ENCODE data around the gene STAC2.

STAC2 gene

DNA sequence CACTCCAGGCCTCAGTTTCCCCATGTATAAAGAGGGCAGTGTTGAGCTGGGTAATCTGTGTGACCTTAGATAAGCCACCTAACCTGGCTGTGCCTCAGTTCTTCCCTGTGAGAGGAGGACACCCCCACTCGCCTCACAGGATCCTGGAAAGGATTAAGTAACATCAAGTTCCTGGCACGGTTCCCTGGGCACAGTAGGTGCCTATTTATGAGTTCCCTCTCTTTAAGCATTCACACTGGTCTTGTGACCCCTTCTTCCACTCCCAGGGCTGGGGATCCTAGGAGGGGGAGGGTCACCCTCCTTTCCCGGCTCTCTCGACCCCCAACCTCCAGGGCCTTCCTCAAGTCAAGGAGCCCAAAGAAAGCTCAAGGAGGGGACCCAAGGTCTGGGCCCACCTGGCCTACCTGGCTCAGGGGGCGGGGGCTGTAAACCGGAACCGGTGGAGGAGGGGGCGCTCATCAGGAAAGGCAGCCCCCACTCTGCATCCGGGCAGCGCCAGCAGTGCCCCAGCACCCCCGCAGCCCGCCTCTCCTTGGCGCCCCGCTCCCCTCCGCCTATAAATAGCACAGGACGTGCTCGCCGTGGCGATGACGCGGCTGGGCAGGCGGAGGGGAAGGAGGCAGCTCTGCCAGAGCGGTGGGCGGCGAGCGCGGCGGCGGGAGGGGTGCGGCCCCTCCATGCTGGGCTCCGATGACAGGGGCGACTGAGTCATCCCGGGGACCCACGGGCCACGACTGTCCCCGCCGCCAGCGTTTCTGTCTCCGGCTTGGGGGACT, 16.2 kb downstream of the STAC2 start:
- DNase-seq: peak; percentile 74

DNA sequence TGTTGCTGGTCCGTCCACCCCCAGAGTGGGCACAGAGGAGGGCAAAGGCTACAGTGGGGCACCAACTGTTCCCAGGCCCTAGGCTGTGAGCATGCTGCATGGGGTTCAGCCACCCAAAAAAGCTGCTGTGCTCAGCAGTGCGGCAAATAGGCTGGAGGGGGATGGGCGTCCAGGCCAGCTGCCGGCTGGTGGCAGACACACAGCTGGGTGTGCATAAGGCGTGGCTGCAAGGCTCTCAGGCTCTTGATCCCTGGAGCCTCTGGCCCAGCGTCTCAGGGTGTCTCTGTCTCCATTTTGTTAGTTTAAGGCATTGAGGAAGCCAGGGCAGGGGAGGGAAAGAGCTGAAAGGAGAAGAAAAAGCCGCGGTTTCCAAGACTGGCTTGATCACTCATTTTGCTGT, 16.9 kb downstream of the STAC2 start:
- DNase-seq: no peak

GRCh38 chr17:39208136-39208535, 17.6 kb downstream of the STAC2 start:
- no peak for DNase-seq

DNA sequence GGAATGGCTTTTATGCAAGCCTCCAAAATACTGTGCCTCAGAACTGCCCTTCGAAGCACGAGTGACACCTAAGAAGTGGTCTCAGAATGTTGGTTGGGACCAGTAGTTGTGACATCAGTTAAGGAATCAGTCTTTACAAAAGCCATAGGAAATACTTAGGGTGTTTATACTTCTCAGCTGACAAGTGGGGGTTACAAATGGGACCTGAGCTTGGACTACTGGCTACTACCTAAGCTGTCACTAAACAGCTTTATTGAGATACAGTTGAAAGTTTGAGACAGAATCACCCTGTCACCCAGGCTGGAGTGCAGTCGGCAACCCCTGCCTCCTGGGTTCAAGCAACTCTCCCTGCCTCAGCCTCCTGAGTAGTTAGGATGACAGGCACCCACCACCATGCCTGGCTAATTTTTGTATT, 20.6 kb downstream of the STAC2 start:
- no peak for DNase-seq

DNA sequence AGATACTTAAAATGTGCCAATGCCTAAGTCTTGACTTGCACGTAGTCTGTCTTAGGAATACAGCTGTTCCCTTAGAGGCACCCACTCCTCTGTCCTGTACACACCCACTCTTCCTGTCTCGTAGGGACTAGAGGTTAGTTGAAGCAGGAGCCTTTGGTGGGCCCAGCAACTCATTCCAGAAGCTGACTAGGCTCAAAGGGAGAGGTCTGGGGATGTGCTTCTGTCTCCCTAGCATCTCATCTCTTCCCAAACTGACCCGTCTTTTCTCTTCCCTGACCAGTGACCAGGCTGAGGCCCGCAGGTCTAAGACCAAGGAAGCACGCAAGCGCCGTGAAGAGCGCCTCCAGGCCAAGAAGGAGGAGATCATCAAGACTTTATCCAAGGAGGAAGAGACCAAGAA, 21.5 kb downstream of the STAC2 start:
- no peak for DNase-seq

DNA sequence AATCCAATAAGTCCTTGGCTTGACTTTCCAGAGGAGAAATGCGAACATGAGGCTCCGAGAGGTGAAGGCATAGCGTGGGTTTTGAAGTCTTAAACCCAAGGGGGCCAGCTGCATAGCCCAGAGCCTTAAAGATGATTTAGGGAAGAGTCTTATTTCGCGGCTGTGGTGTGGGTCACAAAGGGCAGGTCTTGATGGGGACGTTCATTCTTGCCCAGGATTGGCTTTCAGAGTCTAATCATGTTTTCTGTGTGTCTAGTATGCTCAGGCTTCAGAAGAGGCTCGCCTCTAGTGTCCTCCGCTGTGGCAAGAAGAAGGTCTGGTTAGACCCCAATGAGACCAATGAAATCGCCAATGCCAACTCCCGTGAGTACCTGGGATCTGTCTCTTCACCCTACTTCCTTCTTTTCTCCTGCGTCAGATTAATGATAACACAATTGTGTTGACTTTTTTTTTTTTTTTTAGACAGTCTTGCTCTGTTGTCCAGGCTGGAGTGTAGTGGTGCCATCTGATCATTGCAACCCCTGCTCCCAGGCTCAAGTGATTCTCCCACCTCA, 24.7 kb downstream of the STAC2 start:
- DNase-seq: no peak

- peak; percentile 76 for DNase-seq
Measured at GRCh38 chr17:39200070-39200879, 25.5 kb downstream of the STAC2 start, which contains the start of gene RPL19. Gene RPL19, plus strand, starts transcription at chr17:39200283. Its CDS starts 62 bp downstream, at chr17:39200345.

- DNase-seq: peak; percentile 89
Measured at GRCh38 chr17:39199820-39200069, 26.0 kb downstream of the STAC2 start.

DNA sequence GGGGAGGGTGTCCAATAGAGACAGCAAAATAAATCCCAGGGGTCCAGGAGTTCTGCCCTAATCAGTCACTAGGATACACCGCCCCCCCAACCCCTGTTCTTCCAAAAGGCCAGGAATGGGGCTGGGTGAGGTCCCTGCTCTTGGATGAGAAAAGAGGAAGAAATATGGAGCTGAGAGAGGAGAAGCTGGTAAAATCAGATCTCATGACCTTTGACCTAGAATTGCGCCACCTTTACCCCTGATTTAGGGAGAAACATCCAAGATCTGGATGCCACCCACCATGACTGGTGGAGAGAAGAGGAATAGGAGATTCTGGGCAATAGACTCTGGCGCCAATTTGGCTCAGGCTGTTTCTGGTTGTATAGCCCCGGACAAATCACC, 27.6 kb downstream of the STAC2 start:
- no peak for DNase-seq

- peak; percentile 76 for DNase-seq
Measured at GRCh38 chr17:39197380-39198185, 28.2 kb downstream of the STAC2 start, which contains the start of gene CACNB1. Gene CACNB1, minus strand, starts transcription at chr17:39197669. Its CDS starts 174 bp downstream, at chr17:39197495.

GRCh38 chr17:39196808-39197291, 28.9 kb downstream of the STAC2 start:
- DNase-seq: no peak

DNA sequence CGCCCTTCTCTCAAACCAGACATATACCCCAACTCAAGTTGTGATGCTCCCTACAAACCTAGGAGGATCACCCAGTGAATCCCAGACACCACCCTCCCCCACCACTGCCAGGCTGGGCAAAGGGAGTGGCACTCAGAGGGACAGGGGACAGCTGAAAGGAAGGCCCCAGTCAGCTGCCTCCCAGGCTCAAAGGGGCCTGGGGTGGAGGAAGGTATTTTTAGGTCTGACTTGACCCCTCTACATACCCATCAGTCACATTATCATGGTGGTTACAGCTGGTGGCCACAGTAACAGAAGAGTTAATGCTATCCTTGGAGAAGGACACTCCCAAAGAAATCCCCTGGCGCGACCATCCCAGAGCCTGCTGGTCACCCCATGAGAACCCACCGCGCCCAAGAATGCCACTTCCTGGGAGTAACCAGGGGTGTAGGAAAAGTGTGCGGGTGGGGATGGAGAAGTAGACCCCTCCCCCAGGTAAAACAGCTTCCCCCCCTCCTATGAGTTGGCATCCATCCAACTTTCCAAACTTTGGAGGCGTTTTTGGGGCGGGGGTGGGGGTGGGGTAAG, 29.4 kb downstream of the STAC2 start:
- no peak for DNase-seq

DNA sequence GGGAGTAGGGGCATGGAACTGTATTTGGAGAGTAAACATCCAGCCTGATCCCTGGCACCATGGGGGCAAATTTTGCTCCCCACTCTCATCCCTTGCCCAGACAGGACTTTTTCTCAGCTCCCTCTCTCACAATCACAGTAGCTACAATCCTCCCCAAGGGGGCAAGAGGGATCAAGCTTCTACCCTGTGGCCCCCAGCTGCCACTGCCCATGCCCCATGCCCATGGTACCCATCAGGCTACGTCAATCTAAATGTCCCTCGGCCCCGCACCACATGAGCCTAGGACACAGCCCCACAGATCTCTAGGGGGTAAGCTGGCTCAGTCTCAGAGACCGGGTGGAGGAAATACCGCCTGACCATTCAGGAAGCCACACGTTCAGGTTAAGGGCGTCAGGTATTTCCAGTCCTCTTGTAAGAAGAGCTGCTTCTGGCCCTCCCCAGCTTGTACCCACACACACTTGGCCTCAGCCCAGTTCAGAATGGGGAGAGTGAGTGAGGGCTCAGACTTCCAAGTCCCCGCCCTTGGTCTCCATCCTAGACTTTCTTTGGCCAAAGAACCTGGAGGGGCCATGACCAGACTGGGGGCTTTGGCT, 30.1 kb downstream of the STAC2 start:
- DNase-seq: no peak

DNA sequence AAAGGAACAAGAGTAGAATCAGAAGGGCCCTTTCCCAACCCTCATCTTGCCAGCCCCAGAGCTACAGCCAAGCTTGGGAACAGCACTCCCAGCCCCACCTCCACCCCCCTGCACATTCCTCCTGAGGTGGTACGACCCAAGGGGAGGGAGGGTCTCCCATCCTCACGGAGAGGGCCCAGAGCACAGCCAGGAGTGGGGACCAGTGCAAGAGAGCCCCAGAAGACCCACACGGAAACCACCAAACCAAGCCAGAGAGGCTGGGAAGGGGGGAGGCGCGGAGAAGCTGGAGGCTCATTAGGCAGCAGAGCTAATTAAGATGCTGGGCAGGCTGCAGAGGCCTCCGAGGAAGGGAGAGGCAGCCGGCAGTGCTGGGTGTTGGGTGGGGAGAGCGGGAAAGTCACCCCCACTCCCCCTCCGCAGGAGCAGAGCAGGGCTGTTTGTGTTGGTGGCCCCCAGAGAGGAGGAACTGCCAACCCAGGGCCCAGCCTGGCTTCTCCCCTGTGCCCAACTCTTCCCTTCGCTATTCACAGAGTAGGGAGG, 30.7 kb downstream of the STAC2 start:
- no peak for DNase-seq

DNA sequence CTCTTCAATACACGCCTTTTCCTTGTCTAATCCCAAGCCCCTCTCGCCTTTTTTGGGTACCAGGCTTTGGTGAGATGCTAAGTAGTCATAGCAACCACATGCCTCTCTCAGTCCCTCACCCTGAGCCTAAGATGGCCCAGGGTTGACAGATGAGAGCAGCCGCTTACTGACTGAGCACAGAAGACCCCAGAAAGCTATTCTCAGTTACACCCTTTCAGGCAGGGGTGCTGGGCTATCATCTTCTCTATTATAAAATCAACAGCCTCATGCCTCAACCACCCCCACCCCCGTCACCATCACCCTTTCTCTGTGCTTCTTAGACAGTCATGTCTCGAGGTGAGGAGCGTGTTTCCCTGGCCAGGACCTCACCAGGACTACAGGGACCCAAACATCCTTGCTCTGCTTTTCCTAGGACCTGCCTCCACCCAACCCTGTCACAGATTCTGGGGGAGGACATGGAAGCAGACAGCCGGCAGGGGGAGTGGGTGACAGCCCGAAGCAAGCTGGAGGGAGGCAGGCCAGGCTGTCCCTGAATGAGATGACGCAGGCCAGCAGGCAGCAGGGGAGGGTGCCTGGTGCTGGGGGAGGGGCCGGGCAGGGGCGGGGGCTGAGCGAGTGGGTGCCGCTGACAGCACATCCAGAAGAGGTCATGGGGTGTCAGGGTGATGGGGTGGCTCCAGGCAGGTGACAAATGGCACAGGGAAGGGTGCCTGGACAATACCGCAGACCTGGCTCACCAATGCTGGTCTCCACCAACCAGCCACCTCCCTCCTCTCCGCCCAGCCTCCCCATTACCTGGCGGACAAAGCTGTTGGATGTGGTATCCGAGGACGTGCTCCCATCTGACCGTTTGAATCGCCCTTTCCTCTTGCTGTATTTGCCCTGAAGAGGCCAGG, 31.4 kb downstream of the STAC2 start:
- no peak for DNase-seq

DNA sequence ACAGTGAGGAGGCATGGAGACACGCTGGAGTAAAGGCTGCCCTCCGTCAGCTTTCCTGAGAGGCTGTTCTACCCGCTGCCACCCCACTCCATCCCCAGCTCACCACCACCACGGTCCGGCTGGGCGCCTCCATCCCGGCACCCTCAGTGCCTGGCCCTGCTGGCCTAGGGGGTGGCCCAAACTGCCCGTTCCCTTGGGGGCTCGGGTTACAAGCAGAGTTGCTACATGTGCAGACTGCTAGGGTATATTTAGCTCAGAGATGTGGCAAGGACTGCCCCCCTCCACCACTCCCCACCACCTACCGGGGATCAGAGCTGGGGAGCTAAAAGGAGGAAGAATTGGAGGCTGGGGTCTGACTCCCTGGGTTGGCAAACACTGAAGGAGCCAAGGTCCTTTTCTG, 32.4 kb downstream of the STAC2 start:
- DNase-seq: no peak

DNA sequence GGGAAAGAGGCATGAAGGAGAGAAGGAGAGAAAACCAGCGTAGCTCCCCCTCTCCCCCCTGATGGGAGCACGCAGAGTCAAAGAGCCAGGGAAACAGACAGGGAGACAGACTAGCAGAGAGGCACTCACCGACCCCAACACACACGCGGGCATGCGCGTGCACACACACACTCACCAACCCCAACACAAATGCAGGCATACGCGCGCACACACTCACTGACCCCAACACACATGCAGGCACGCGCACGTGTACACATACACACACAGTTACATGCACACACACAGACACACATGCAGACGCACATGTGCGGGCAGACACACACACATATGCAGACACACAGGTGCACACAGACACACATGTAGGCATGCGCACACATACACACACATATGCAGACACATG, 32.8 kb downstream of the STAC2 start:
- DNase-seq: no peak

DNA sequence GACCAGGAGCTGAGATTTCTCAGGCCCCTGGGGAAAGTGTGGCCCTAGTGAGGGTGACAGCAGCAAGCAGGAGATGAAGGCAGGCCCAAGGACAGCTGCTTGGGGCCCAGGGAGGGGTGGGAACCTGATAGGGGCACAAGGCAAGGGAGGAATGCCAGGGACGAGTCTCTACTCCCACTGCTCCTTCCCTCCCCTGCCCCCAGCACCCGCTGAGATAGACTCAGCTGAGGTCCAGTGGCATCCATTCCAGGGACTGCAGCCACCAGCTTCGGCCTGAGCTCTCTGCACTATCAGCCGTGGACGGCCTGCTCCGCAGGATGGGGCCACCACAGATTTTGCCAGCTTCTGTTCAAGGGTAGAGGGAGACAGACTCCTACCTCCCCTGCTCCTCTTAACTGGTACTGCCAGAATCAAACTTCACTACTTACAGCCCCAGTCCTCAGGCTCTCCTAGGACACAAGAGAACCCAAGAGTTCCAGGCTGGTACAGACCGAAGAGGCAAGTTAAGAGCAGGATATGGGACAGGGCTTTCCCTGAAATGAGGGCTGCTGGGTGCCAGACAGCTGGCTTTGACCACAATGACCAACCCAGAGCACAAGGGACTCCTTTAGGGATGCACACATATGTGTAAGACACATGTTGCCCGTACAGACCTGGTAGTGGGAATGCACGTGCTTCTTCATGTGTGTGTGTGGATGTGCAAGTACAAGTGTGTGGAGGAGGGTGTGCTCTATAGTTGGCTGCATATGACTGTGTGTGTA, 33.8 kb downstream of the STAC2 start:
- DNase-seq: no peak

- DNase-seq: no peak
Measured at GRCh38 chr17:39187152-39187830, 38.5 kb downstream of the STAC2 start.
